Upper lobe of right lung (tissue), 1 donor: ENCODE results near the gene RAD51B. TPM values are rescaled to one million over a fixed set of nuclear protein-coding genes. Genes with fewer than 3 reads are reported as not detected.
"Not testable (repeated sequence)": the region's sequence is repeated elsewhere in the genome, so short reads cannot be mapped to it uniquely, and the experiment has no call there.

Source experiments
- ATAC-seq: fragments of 200-7000 bp; cut with Tn5 transposase; one replicate; pipeline ENCODE4 v1.9.1; 2020; ENCODE audit warnings: mild to moderate bottlenecking, moderate library complexity
- DNase-seq: peaks from one replicate; pipeline ENCODE4 v3.0.0-alpha.2; 2020
- H3K27ac ChIP-seq: fragments of 200-600 bp; one replicate; pipeline ENCODE4 v1.8.0; 2022
- H3K27me3 ChIP-seq: fragments of 200-600 bp; one replicate; pipeline ENCODE4 v1.8.0; 2022; ENCODE audit warnings: mild to moderate bottlenecking
- H3K36me3 ChIP-seq: fragments of 200-600 bp; one replicate; pipeline ENCODE4 v1.8.0; 2022
- H3K4me1 ChIP-seq: fragments of 200-600 bp; one replicate; pipeline ENCODE4 v1.8.0; 2022
- H3K4me3 ChIP-seq: fragments of 200-600 bp; one replicate; pipeline ENCODE4 v1.8.0; 2022; ENCODE audit warnings: mild to moderate bottlenecking
- H3K9me3 ChIP-seq: fragments of 200-600 bp; one replicate; pipeline ENCODE4 v1.8.0; 2022
- CTCF ChIP-seq: fragments of 200-600 bp; IDR thresholded peaks from one replicate; pipeline ENCODE4 v1.8.0; 2022; ENCODE audit warnings: antibody characterized with exemption
- intact Hi-C: fragments of 100-400 bp; cut with DNase I; formaldehyde crosslinking; loops from one replicate; pipeline ENCODE4 v1.11.0; 2022
- total RNA-seq: library from RNA; stranded (reverse); fragmentation: NEBNext Ultra II Directional; extraction: Animal tissue kit (Norgen Biotek cat#: 25700); gene quantifications from one replicate; pipeline ENCODE4 v1.2.1, GENCODE V29; 2021
- donor health status: DM: no; HTN: yes; CAD: no; lungs with severe emphysema.

Gene RAD51B
- total RNA-seq, 1 donor from 2014 or later, result 11.5 TPM

- Histone ChIP-seq H3K9me3 (no peaks in the 10 kb centered on the region), H3K4me1 (peaks cover 8% of the 10 kb centered on the region), H3K36me3 (no peaks in the 10 kb centered on the region), H3K27me3 (no peaks in the 10 kb centered on the region), H3K4me3 (no peak overlapping the region), H3K27ac (no peak overlapping the region)
- intact Hi-C loops, result no loop called here
- TF ChIP-seq CTCF, result no peak
- no peak for DNase-seq
- peak; percentile 70 for ATAC-seq
These were observed 875.8 kb downstream of the RAD51B start for GRCh38 chr14:68695326-68695768.

- ATAC-seq (no peak), DNase-seq (no peak)
- Histone ChIP-seq H3K4me1 (peaks cover 8% of the 10 kb centered on the region), H3K9me3 (no peaks in the 10 kb centered on the region), H3K27ac (no peak overlapping the region), H3K27me3 (no peaks in the 10 kb centered on the region), H3K4me3 (no peak overlapping the region), H3K36me3 (no peaks in the 10 kb centered on the region)
- intact Hi-C loops, result no loop called here
- no peak for TF ChIP-seq CTCF
These were observed 876.3 kb downstream of the RAD51B start for GRCh38 chr14:68695856-68696255.

DNA sequence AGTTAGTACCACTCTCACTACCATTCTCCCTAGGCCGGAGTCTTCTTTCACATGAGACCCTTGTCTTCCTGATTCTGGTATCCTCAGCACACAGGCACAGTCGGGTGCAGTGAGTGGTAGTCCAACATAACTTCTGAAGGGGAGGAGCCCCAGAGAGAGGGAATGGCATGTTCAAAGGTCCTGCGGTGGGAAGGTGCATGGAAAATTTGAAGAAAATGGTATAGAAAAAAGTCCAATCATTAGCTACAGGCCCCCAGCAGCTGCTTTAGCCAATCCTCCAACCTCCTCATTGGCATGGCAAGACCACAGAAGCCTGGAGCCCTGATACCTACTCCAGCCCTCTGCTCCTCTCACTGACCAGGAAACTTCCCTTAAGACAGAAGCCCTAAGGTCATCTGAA, 876.7 kb downstream of the RAD51B start:
- intact Hi-C loops, result no loop called here
- H3K27me3 ChIP-seq, result no peaks in the 10 kb centered on the region
- H3K36me3 ChIP-seq, result no peaks in the 10 kb centered on the region
- H3K9me3 ChIP-seq, result no peaks in the 10 kb centered on the region
- ATAC-seq (no peak), DNase-seq (no peak)
- no peak overlapping the region for H3K27ac ChIP-seq
- peaks cover 8% of the 10 kb centered on the region for H3K4me1 ChIP-seq
- no peak for TF ChIP-seq CTCF
- H3K4me3 ChIP-seq, result no peak overlapping the region

GRCh38 chr14:68696721-68697495, 877.3 kb downstream of the RAD51B start:
- ATAC-seq (no peak), DNase-seq (peak; percentile 10)
- Histone ChIP-seq H3K27me3 (no peaks in the 10 kb centered on the region), H3K36me3 (no peaks in the 10 kb centered on the region), H3K4me1 (peaks cover 8% of the 10 kb centered on the region), H3K4me3 (no peak overlapping the region), H3K9me3 (no peaks in the 10 kb centered on the region), H3K27ac (no peak overlapping the region)
- TF ChIP-seq CTCF, result no peak
- intact Hi-C loops, result no loop called here

DNA sequence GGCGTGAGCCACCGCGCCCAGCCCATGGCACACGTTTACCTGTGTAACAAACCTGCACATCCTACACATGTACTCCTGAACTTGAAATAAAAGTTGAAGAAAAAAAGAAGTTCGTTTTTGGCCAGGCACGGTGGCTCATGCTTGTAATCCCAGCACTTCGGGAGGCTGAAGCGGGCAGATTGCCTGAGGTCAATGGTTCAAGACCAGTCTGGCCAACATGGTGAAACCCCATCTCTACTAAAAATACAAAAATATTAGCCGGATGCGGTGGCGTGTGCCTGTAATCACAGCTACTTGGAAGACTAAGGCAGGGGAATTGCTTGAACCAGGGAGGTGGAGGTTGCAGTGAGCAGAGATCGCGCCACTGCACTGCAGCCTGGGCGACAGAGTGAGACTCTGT, 879.2 kb downstream of the RAD51B start:
- H3K27me3 ChIP-seq, H3K4me3 ChIP-seq, intact Hi-C loops, ATAC-seq, H3K36me3 ChIP-seq, H3K9me3 ChIP-seq, H3K4me1 ChIP-seq, H3K27ac ChIP-seq: not testable (repeated sequence)
- peak; percentile 38 for DNase-seq

DNA sequence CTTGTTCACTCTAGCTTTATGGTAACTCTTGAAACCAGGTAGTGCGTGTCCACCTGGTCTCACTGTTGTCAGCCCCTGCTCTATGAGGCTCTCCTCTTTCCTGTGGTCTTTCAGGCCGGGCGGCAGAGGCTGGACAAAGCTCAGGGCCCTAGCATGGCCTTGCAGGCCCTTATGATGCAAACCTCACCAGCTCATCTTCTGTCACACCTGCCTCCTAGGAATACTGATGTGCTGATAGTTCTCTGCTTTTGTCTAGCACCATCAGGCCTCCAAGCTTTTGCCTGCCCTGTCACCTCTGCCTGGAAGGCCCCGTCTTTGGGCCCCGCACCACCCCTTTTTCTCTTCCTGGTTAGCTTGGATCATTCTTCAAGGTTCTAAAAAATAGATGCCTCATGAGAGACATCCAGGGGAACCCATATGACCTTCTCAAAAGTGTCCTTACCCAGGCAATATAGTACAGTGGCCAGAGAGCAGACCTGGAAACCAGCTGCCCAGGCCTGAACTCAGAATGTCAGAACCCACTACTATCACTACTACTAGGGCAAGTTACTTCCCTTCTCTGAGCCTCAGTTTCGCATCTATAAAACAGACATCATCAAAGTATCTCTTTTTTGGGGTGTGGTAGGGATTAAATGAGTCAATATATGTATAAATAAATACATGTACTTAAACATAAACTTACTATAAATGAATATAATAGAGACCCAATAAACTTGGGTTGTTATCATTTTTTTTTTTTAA, 881.6 kb downstream of the RAD51B start:
- no peaks in the 10 kb centered on the region for H3K27me3 ChIP-seq
- no peak for TF ChIP-seq CTCF
- H3K36me3 ChIP-seq, result no peaks in the 10 kb centered on the region
- H3K27ac ChIP-seq, result no peak overlapping the region
- ATAC-seq (no peak), DNase-seq (no peak)
- H3K4me1 ChIP-seq, result peaks cover 3% of the 10 kb centered on the region
- intact Hi-C loops, result no loop called here
- no peak overlapping the region for H3K4me3 ChIP-seq
- no peaks in the 10 kb centered on the region for H3K9me3 ChIP-seq
